ENCODE results near the gene KIAA0825. TPM values are rescaled to one million over a fixed set of nuclear protein-coding genes. Genes with fewer than 3 reads are reported as not detected.

KIAA0825 gene
- total RNA-seq, 1 donor from 2014 or later, result 2.0 TPM

DNA sequence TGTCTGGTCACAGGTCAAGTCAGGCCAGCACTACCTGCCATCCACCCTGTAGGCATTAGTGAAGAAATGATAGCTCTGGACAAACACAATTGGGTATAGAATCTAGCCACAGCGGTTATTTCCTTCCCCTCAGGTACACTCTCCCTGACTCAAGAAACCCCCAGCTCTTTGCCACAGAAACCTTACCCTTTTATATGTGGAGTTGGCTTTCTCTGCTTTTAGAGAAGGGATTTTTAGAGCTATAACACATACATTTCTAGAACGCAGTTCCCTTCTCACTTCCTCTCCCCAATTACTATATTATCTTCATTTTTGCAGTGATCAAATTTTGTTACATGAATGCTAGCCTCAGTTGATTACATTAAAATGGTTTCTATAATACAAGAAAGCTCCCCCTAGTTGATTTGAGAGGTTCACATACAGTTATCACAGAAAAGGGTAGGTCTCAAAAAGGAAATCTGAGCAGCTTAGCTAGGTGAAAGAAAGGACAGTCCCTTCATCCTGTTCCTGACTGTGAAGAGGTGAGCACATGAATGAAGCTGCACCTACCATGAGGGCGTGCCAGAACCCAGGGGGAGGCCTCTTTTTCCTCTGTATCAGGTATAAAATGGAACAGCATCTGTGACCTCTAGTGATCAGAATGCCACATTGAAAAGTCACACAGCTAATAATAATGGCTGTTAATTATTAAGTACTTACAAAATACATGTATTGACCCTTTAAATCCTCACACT is 425.6 kb downstream of the KIAA0825 start:
- Mint-ChIP-seq H3K4me3 (ENCODE audit: unreplicated experiment) (no peak overlapping the region), H3K27ac (ENCODE audit: unreplicated experiment) (no peak overlapping the region), H3K4me1 (ENCODE audit: unreplicated experiment) (peaks cover 14% of the 10 kb centered on the region), H3K27me3 (ENCODE audit: unreplicated experiment) (peaks cover 2% of the 10 kb centered on the region), H3K9me3 (ENCODE audit: unreplicated experiment) (no peaks in the 10 kb centered on the region), H3K36me3 (ENCODE audit: low read depth, unreplicated experiment) (no peaks in the 10 kb centered on the region)
- no peak for DNase-seq (ENCODE audit: low spot score)
- TF ChIP-seq, protein P1, sequence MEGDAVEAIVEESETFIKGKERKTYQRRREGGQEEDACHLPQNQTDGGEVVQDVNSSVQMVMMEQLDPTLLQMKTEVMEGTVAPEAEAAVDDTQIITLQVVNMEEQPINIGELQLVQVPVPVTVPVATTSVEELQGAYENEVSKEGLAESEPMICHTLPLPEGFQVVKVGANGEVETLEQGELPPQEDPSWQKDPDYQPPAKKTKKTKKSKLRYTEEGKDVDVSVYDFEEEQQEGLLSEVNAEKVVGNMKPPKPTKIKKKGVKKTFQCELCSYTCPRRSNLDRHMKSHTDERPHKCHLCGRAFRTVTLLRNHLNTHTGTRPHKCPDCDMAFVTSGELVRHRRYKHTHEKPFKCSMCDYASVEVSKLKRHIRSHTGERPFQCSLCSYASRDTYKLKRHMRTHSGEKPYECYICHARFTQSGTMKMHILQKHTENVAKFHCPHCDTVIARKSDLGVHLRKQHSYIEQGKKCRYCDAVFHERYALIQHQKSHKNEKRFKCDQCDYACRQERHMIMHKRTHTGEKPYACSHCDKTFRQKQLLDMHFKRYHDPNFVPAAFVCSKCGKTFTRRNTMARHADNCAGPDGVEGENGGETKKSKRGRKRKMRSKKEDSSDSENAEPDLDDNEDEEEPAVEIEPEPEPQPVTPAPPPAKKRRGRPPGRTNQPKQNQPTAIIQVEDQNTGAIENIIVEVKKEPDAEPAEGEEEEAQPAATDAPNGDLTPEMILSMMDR (IDR thresholded peaks at IDR 0.05; ENCODE audit: unreplicated experiment), result no peak

DNA sequence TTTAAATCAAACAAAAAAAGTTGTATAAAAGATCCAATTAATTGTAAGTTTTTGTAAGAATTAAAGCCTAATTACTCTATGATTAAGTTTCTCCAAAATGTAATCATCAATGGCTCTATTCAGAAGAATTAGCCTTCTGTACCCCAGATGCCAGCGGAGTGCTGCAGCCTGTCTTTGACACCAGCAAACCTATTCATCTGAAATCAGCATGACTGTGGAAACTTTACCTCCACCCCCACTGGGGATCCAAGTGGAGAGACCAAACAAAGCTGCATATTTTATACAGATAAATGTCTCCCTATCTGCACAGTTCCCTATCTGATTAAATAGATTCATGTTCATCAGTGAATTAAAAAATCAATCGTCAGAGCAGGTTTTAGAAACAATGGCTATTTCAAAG is 426.8 kb downstream of the KIAA0825 start:
- TF ChIP-seq, protein P1 (IDR thresholded peaks at IDR 0.05; ENCODE audit: unreplicated experiment), result no peak
- no peak overlapping the region for H3K27ac Mint-ChIP-seq (ENCODE audit: unreplicated experiment)
- no peaks in the 10 kb centered on the region for H3K36me3 Mint-ChIP-seq (ENCODE audit: low read depth, unreplicated experiment)
- no peak for DNase-seq (ENCODE audit: low spot score)
- H3K4me1 Mint-ChIP-seq (ENCODE audit: unreplicated experiment), result peaks cover 14% of the 10 kb centered on the region
- peaks cover 2% of the 10 kb centered on the region for H3K27me3 Mint-ChIP-seq (ENCODE audit: unreplicated experiment)
- H3K9me3 Mint-ChIP-seq (ENCODE audit: unreplicated experiment), result no peaks in the 10 kb centered on the region
- no peak overlapping the region for H3K4me3 Mint-ChIP-seq (ENCODE audit: unreplicated experiment)

DNA sequence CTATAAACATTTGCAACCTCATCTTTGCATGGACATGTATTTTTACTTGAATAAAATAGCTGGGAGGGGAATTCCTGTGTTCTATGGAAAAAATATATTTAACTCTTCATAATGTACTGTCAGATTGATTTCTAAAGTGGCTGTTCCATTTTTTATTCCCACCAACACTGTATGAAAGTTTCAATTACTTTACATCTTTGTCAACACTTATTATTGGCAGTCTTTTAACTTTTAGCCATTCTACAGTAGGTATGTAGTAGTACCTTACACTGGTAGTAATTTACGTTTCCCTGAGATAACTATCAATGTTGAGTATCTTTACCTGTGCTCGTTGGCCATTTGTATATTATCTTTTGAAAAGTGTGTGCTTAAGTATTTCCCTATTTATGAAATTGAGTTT is 429.7 kb downstream of the KIAA0825 start:
- H3K4me3 Mint-ChIP-seq (ENCODE audit: unreplicated experiment), result no peak overlapping the region
- no peaks in the 10 kb centered on the region for H3K9me3 Mint-ChIP-seq (ENCODE audit: unreplicated experiment)
- H3K36me3 Mint-ChIP-seq (ENCODE audit: low read depth, unreplicated experiment), result no peaks in the 10 kb centered on the region
- peaks cover 2% of the 10 kb centered on the region for H3K27me3 Mint-ChIP-seq (ENCODE audit: unreplicated experiment)
- H3K4me1 Mint-ChIP-seq (ENCODE audit: unreplicated experiment), result peaks cover 4% of the 10 kb centered on the region
- DNase-seq (ENCODE audit: low spot score), result no peak
- TF ChIP-seq, protein P1 (IDR thresholded peaks at IDR 0.05; ENCODE audit: unreplicated experiment), result no peak
- H3K27ac Mint-ChIP-seq (ENCODE audit: unreplicated experiment), result no peak overlapping the region

DNA sequence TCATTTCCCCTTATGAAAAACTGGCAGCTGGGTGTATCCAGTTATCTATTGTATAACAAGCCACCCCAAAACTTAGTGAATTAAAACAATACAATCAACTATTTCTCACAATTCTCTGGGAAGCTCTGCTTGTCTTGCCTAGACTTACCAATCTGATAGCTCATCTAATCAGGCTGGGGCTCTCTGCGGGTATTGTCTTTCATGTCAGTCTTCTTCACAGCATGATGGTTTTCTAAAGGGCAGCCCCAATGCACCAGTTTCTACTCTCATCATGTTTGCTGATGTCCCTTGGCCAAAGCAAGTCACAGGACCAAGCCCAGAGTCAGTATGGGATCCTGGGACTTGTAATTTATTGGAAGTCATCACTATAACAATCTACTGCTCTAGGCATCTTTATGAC is 433.5 kb downstream of the KIAA0825 start:
- H3K36me3 Mint-ChIP-seq (ENCODE audit: low read depth, unreplicated experiment), result no peaks in the 10 kb centered on the region
- H3K9me3 Mint-ChIP-seq (ENCODE audit: unreplicated experiment), result no peaks in the 10 kb centered on the region
- peaks cover 2% of the 10 kb centered on the region for H3K27me3 Mint-ChIP-seq (ENCODE audit: unreplicated experiment)
- DNase-seq (ENCODE audit: low spot score), result no peak
- no peaks in the 10 kb centered on the region for H3K4me1 Mint-ChIP-seq (ENCODE audit: unreplicated experiment)
- TF ChIP-seq, protein P1 (IDR thresholded peaks at IDR 0.05; ENCODE audit: unreplicated experiment), result no peak
- H3K4me3 Mint-ChIP-seq (ENCODE audit: unreplicated experiment), result no peak overlapping the region
- H3K27ac Mint-ChIP-seq (ENCODE audit: unreplicated experiment), result no peak overlapping the region

DNA sequence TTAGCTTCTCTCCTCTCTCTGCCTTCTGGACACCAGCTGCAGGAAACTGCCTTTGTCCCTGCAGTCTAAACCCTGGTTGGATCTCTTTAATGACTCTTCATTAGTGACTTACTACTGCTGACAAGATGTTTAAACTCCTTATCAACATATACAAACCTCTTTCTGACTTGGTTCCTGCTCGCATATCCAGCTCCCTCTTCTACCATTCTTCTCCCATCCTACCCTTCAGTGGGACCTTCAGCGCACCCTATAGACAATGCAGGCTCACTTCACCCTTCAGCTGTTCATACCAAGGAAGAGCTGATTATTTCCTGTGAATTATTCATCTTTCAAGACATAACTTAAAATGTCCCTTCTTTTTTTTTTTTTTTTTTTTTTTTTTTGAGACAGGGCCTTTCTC is 436.5 kb downstream of the KIAA0825 start:
- H3K27me3 Mint-ChIP-seq (ENCODE audit: unreplicated experiment), result no peaks in the 10 kb centered on the region
- no peaks in the 10 kb centered on the region for H3K36me3 Mint-ChIP-seq (ENCODE audit: low read depth, unreplicated experiment)
- no peak overlapping the region for H3K4me3 Mint-ChIP-seq (ENCODE audit: unreplicated experiment)
- H3K9me3 Mint-ChIP-seq (ENCODE audit: unreplicated experiment), result no peaks in the 10 kb centered on the region
- no peak for DNase-seq (ENCODE audit: low spot score)
- TF ChIP-seq, protein P1 (IDR thresholded peaks at IDR 0.05; ENCODE audit: unreplicated experiment), result no peak
- H3K4me1 Mint-ChIP-seq (ENCODE audit: unreplicated experiment), result no peaks in the 10 kb centered on the region
- H3K27ac Mint-ChIP-seq (ENCODE audit: unreplicated experiment), result no peak overlapping the region
